T follicular helper cell (primary cell): ENCODE data around the gene GRIP1.

ENCODE experiments used
- DNase-seq: peaks from one replicate; pipeline ENCODE4 v3.0.0-alpha.2; 2020; ENCODE audit warnings: low read depth

The GRIP1 gene

GRCh38 chr12:66453120-66453519 is 225.8 kb downstream of the GRIP1 start:
- DNase-seq, result no peak

- no peak for DNase-seq
Measured at GRCh38 chr12:66449531-66449930, 229.3 kb downstream of the GRIP1 start.

- DNase-seq, result no peak
Measured at GRCh38 chr12:66447643-66448042, 231.2 kb downstream of the GRIP1 start.

GRCh38 chr12:66446276-66446675 is 232.6 kb downstream of the GRIP1 start:
- DNase-seq, result no peak

- DNase-seq, result no peak
Measured at GRCh38 chr12:66441905-66442559, 236.8 kb downstream of the GRIP1 start.

- no peak for DNase-seq
Measured at GRCh38 chr12:66438601-66439000, 240.3 kb downstream of the GRIP1 start.

- DNase-seq, result no peak
Measured at GRCh38 chr12:66430106-66430505, 248.8 kb downstream of the GRIP1 start.

GRCh38 chr12:66428870-66429269 is 250.0 kb downstream of the GRIP1 start:
- DNase-seq, result no peak

GRCh38 chr12:66428261-66428660 is 250.6 kb downstream of the GRIP1 start:
- DNase-seq, result no peak

GRCh38 chr12:66426696-66427095 is 252.2 kb downstream of the GRIP1 start:
- DNase-seq, result no peak

- DNase-seq, result no peak
Measured at GRCh38 chr12:66423266-66423665, 255.6 kb downstream of the GRIP1 start.

- DNase-seq, result no peak
Measured at GRCh38 chr12:66418908-66419307, 260.0 kb downstream of the GRIP1 start.

GRCh38 chr12:66417217-66417616 is 261.7 kb downstream of the GRIP1 start:
- DNase-seq, result no peak

GRCh38 chr12:66409195-66409871 is 269.5 kb downstream of the GRIP1 start:
- DNase-seq, result peak; percentile 5

- no peak for DNase-seq
Measured at GRCh38 chr12:66405395-66405794, 273.5 kb downstream of the GRIP1 start.

GRCh38 chr12:66403746-66404145 is 275.1 kb downstream of the GRIP1 start:
- no peak for DNase-seq

GRCh38 chr12:66399911-66400306 is 279.0 kb downstream of the GRIP1 start:
- no peak for DNase-seq

- DNase-seq, result no peak
Measured at GRCh38 chr12:66398931-66399910, 279.7 kb downstream of the GRIP1 start.

- no peak for DNase-seq
Measured at GRCh38 chr12:66397574-66398290, 281.1 kb downstream of the GRIP1 start.

GRCh38 chr12:66393890-66394289 is 285.0 kb downstream of the GRIP1 start:
- DNase-seq, result no peak

- DNase-seq, result no peak
Measured at GRCh38 chr12:66392266-66392915, 286.5 kb downstream of the GRIP1 start.
